ENCODE measurements around the gene CNTNAP2.

Gene CNTNAP2

GRCh38 chr7:146830686-146831085 lies 714.1 kb downstream of the CNTNAP2 start:
- TF ChIP-seq POLR2A (IDR thresholded peaks at IDR 0.05; ENCODE audit: low read length) (no peak), GATA1 (IDR thresholded peaks at IDR 0.05; ENCODE audit: low read depth, low read length) (no peak)
- DNase-seq = no peak

- TF ChIP-seq POLR2A (IDR thresholded peaks at IDR 0.05; ENCODE audit: low read length) (no peak), GATA1 (IDR thresholded peaks at IDR 0.05; ENCODE audit: low read depth, low read length) (no peak)
- DNase-seq = no peak
Observed at GRCh38 chr7:146831875-146832274, 715.3 kb downstream of the CNTNAP2 start.

- DNase-seq = no peak
Observed at GRCh38 chr7:146844405-146844804, 727.8 kb downstream of the CNTNAP2 start.

GRCh38 chr7:146858690-146859089 lies 742.1 kb downstream of the CNTNAP2 start:
- no peak for DNase-seq
- TF ChIP-seq POLR2A (IDR thresholded peaks at IDR 0.05; ENCODE audit: low read length) = no peak
- TF ChIP-seq GATA1 (IDR thresholded peaks at IDR 0.05; ENCODE audit: low read depth, low read length) = no peak

More at GRCh38 chr7:146844405-146844804, 727.8 kb downstream of the CNTNAP2 start:
- TF ChIP-seq POLR2A (IDR thresholded peaks at IDR 0.05; ENCODE audit: low read length) = no peak
- no peak for TF ChIP-seq GATA1 (IDR thresholded peaks at IDR 0.05; ENCODE audit: low read depth, low read length)

GRCh38 chr7:146861701-146862100 lies 745.1 kb downstream of the CNTNAP2 start:
- DNase-seq = no peak
- no peak for TF ChIP-seq GATA1 (IDR thresholded peaks at IDR 0.05; ENCODE audit: low read depth, low read length)
- no peak for TF ChIP-seq POLR2A (IDR thresholded peaks at IDR 0.05; ENCODE audit: low read length)

GRCh38 chr7:146862415-146862814 lies 745.8 kb downstream of the CNTNAP2 start:
- DNase-seq = no peak
- TF ChIP-seq GATA1 (IDR thresholded peaks at IDR 0.05; ENCODE audit: low read depth, low read length) (no peak), POLR2A (IDR thresholded peaks at IDR 0.05; ENCODE audit: low read length) (no peak)

GRCh38 chr7:146864644-146865043 lies 748.0 kb downstream of the CNTNAP2 start:
- TF ChIP-seq GATA1 (IDR thresholded peaks at IDR 0.05; ENCODE audit: low read depth, low read length) (no peak), POLR2A (IDR thresholded peaks at IDR 0.05; ENCODE audit: low read length) (no peak)

GRCh38 chr7:146865696-146866095 lies 749.1 kb downstream of the CNTNAP2 start:
- no peak for DNase-seq
- TF ChIP-seq POLR2A (IDR thresholded peaks at IDR 0.05; ENCODE audit: low read length) = no peak
- no peak for TF ChIP-seq GATA1 (IDR thresholded peaks at IDR 0.05; ENCODE audit: low read depth, low read length)

More at GRCh38 chr7:146864644-146865043, 748.0 kb downstream of the CNTNAP2 start:
- DNase-seq = no peak

GRCh38 chr7:146874722-146875121 lies 758.1 kb downstream of the CNTNAP2 start:
- no peak for TF ChIP-seq POLR2A (IDR thresholded peaks at IDR 0.05; ENCODE audit: low read length)
- TF ChIP-seq GATA1 (IDR thresholded peaks at IDR 0.05; ENCODE audit: low read depth, low read length) = no peak
- DNase-seq = no peak

- TF ChIP-seq GATA1 (IDR thresholded peaks at IDR 0.05; ENCODE audit: low read depth, low read length) = no peak
- TF ChIP-seq POLR2A (IDR thresholded peaks at IDR 0.05; ENCODE audit: low read length) = no peak
- DNase-seq = no peak
Observed at GRCh38 chr7:146875237-146875785, 758.7 kb downstream of the CNTNAP2 start.

GRCh38 chr7:146875981-146876380 lies 759.4 kb downstream of the CNTNAP2 start:
- no peak for DNase-seq
- TF ChIP-seq POLR2A (IDR thresholded peaks at IDR 0.05; ENCODE audit: low read length) = no peak
- TF ChIP-seq GATA1 (IDR thresholded peaks at IDR 0.05; ENCODE audit: low read depth, low read length) = no peak

- DNase-seq = no peak
- TF ChIP-seq GATA1 (IDR thresholded peaks at IDR 0.05; ENCODE audit: low read depth, low read length) = no peak
- no peak for TF ChIP-seq POLR2A (IDR thresholded peaks at IDR 0.05; ENCODE audit: low read length)
Observed at GRCh38 chr7:146876411-146876810, 759.8 kb downstream of the CNTNAP2 start.

- no peak for DNase-seq
Observed at GRCh38 chr7:146878901-146879300, 762.3 kb downstream of the CNTNAP2 start.

GRCh38 chr7:146885231-146885630 lies 768.6 kb downstream of the CNTNAP2 start:
- no peak for DNase-seq
- TF ChIP-seq GATA1 (IDR thresholded peaks at IDR 0.05; ENCODE audit: low read depth, low read length) (no peak), POLR2A (IDR thresholded peaks at IDR 0.05; ENCODE audit: low read length) (no peak)

More at GRCh38 chr7:146878901-146879300, 762.3 kb downstream of the CNTNAP2 start:
- TF ChIP-seq POLR2A (IDR thresholded peaks at IDR 0.05; ENCODE audit: low read length) (no peak), GATA1 (IDR thresholded peaks at IDR 0.05; ENCODE audit: low read depth, low read length) (no peak)

- DNase-seq = no peak
- TF ChIP-seq POLR2A (IDR thresholded peaks at IDR 0.05; ENCODE audit: low read length) (no peak), GATA1 (IDR thresholded peaks at IDR 0.05; ENCODE audit: low read depth, low read length) (no peak)
Observed at GRCh38 chr7:146889806-146890555, 773.4 kb downstream of the CNTNAP2 start.
